Neural progenitor cell (in vitro differentiated cells): ENCODE results near the gene CTIF. TPM values are rescaled to one million over a fixed set of nuclear protein-coding genes. Genes with fewer than 3 reads are reported as not detected.

Source experiments
- DNase-seq: peaks from one replicate; pipeline ENCODE4 v3.0.0-alpha.2; 2016; ENCODE audit warnings: low spot score
- H2AFZ ChIP-seq: fragments of 200-600 bp; sonication (generic); replicated peaks from 2 replicates; pipeline ENCODE4 v1.6.1; 2016; ENCODE audit warnings: antibody characterized with exemption
- H3F3A ChIP-seq: fragments of 200-600 bp; sonication (generic); 2 replicates; pipeline ENCODE4 v1.6.1; 2016; ENCODE audit warnings: antibody characterized with exemption, low read depth
- H3K27ac ChIP-seq: fragments of 200-600 bp; sonication (generic); 2 replicates; pipeline ENCODE4 v1.5.1; 2016; ENCODE audit warnings: mild to moderate bottlenecking
- H3K27me3 ChIP-seq: fragments of 200-600 bp; sonication (generic); 2 replicates; pipeline ENCODE4 v1.6.1; 2016; ENCODE audit warnings: mild to moderate bottlenecking, moderate library complexity
- H3K36me3 ChIP-seq: fragments of 200-600 bp; sonication (generic); 2 replicates; pipeline ENCODE4 v1.5.1; 2016
- H3K4me1 ChIP-seq: fragments of 200-600 bp; sonication (generic); 2 replicates; pipeline ENCODE4 v1.6.1; 2016; ENCODE audit warnings: mixed run types
- H3K4me2 ChIP-seq: fragments of 200-600 bp; sonication (generic); 2 replicates; pipeline ENCODE4 v1.6.1; 2016
- H3K4me3 ChIP-seq: fragments of 200-600 bp; sonication (generic); 2 replicates; pipeline ENCODE4 v1.5.1; 2016
- H3K79me2 ChIP-seq: fragments of 200-600 bp; sonication (generic); 2 replicates; pipeline ENCODE4 v1.6.1; 2016; ENCODE audit warnings: low read depth
- H3K9ac ChIP-seq: fragments of 200-600 bp; sonication (generic); 2 replicates; pipeline ENCODE4 v1.6.1; 2016
- H3K9me3 ChIP-seq: fragments of 200-600 bp; sonication (generic); 2 replicates; pipeline ENCODE4 v1.5.1; 2016; ENCODE audit warnings: low read depth
- H4K20me1 ChIP-seq: fragments of 200-600 bp; sonication (generic); 2 replicates; pipeline ENCODE4 v1.6.1; 2016; ENCODE audit warnings: low read depth
- H3K27ac Mint-ChIP-seq: 3 replicates; pipeline ENCODE4 v1.8.0; 2021; ENCODE audit warnings: mixed read lengths
- H3K27me3 Mint-ChIP-seq: 2 replicates; pipeline ENCODE4 v1.8.0; 2022; ENCODE audit warnings: low read depth, mild to moderate bottlenecking, inconsistent platforms, moderate library complexity, mixed read lengths; ENCODE audit not compliant: insufficient read depth
- H3K36me3 Mint-ChIP-seq: 3 replicates; pipeline ENCODE4 v1.8.0; 2021; ENCODE audit warnings: mixed read lengths
- H3K4me1 Mint-ChIP-seq: 3 replicates; pipeline ENCODE4 v1.8.0; 2021; ENCODE audit warnings: mixed read lengths
- H3K4me3 Mint-ChIP-seq: 3 replicates; pipeline ENCODE4 v1.8.0; 2021; ENCODE audit warnings: mild to moderate bottlenecking, moderate library complexity, mixed read lengths
- H3K9me3 Mint-ChIP-seq: 3 replicates; pipeline ENCODE4 v1.8.0; 2020; ENCODE audit warnings: mixed read lengths
- CTCF ChIP-seq: fragments of 200-600 bp; sonication (generic); IDR thresholded peaks from 2 replicates; pipeline ENCODE4 v1.5.1; 2017; ENCODE audit warnings: antibody characterized with exemption, mild to moderate bottlenecking
- EZH2 ChIP-seq: fragments of 200-600 bp; sonication (generic); IDR thresholded peaks from 2 replicates; pipeline ENCODE4 v1.6.1; 2017; ENCODE audit warnings: antibody characterized with exemption, mild to moderate bottlenecking, moderate library complexity
- EZH2phosphoT487 ChIP-seq: fragments of 200-600 bp; sonication (generic); IDR thresholded peaks from 2 replicates; pipeline ENCODE4 v1.6.1; 2017; ENCODE audit warnings: antibody characterized with exemption
- total RNA-seq: library from RNA; depleted of rRNA; stranded (reverse); fragments of >200 nt; gene quantifications from 2 replicates; pipeline ENCODE4 v1.2.3, GENCODE V29; 2015; ENCODE audit warnings: low replicate concordance

The CTIF gene
- total RNA-seq, 1 donor from 2014 or later = 17.6 TPM

- Histone ChIP-seq H3K27me3 (no peaks in the 10 kb centered on the region), H3K4me2 (no peak overlapping the region), H3K9ac (no peak overlapping the region), H3F3A (no peaks in the 10 kb centered on the region), H3K79me2 (no peaks in the 10 kb centered on the region), H3K4me1 (peaks cover 7% of the 10 kb centered on the region), H4K20me1 (no peaks in the 10 kb centered on the region), H3K9me3 (no peaks in the 10 kb centered on the region), H2AFZ (no peak overlapping the region), H3K4me3 (no peak overlapping the region), H3K36me3 (no peaks in the 10 kb centered on the region), H3K27ac (no peak overlapping the region)
- no peak for TF ChIP-seq CTCF
- no peak for TF ChIP-seq EZH2phosphoT487
- no peak for TF ChIP-seq EZH2
- no peak for DNase-seq
- Mint-ChIP-seq H3K36me3 (no peaks in the 10 kb centered on the region), H3K9me3 (no peaks in the 10 kb centered on the region), H3K4me1 (peaks cover 6% of the 10 kb centered on the region), H3K27ac (no peak overlapping the region), H3K4me3 (no peak overlapping the region), H3K27me3 (peaks cover 3% of the 10 kb centered on the region)
Observed at GRCh38 chr18:48531908-48532307, 6.9 kb upstream of the CTIF start.

- no peaks in the 10 kb centered on the region for H3K9me3 ChIP-seq
- peaks cover 10% of the 10 kb centered on the region for H3K4me1 ChIP-seq
- no peaks in the 10 kb centered on the region for H3K27me3 ChIP-seq
- H3K4me2 ChIP-seq = no peak overlapping the region
- H3K79me2 ChIP-seq = no peaks in the 10 kb centered on the region
- no peak for DNase-seq
- no peaks in the 10 kb centered on the region for H4K20me1 ChIP-seq
- TF ChIP-seq EZH2phosphoT487 = no peak
- TF ChIP-seq EZH2 = no peak
- no peak for TF ChIP-seq CTCF
- H3K4me3 ChIP-seq = no peak overlapping the region
- H3F3A ChIP-seq = peaks cover 5% of the 10 kb centered on the region
- no peak overlapping the region for H3K9ac ChIP-seq
- H3K4me3 Mint-ChIP-seq = no peak overlapping the region
- H3K4me1 Mint-ChIP-seq = peaks cover 9% of the 10 kb centered on the region
- no peaks in the 10 kb centered on the region for H3K36me3 ChIP-seq
- peaks cover 3% of the 10 kb centered on the region for H3K27me3 Mint-ChIP-seq
- H3K27ac ChIP-seq = no peak overlapping the region
- H3K36me3 Mint-ChIP-seq = no peaks in the 10 kb centered on the region
- H2AFZ ChIP-seq = no peak overlapping the region
- no peaks in the 10 kb centered on the region for H3K9me3 Mint-ChIP-seq
- no peak overlapping the region for H3K27ac Mint-ChIP-seq
Observed at GRCh38 chr18:48533340-48534070, 5.3 kb upstream of the CTIF start.

- Histone ChIP-seq H3K4me2 (no peak overlapping the region), H4K20me1 (no peaks in the 10 kb centered on the region), H3F3A (peaks cover 8% of the 10 kb centered on the region)
Observed at GRCh38 chr18:48534364-48534763, 4.5 kb upstream of the CTIF start.

More at GRCh38 chr18:48534364-48534763, 4.5 kb upstream of the CTIF start:
- Mint-ChIP-seq H3K4me1 (peaks cover 8% of the 10 kb centered on the region), H3K27me3 (peaks cover 3% of the 10 kb centered on the region), H3K27ac (no peak overlapping the region), H3K4me3 (no peak overlapping the region), H3K36me3 (no peaks in the 10 kb centered on the region), H3K9me3 (no peaks in the 10 kb centered on the region)
- no peak for DNase-seq
- no peak for TF ChIP-seq EZH2
- TF ChIP-seq EZH2phosphoT487 = no peak
- TF ChIP-seq CTCF = no peak
- Histone ChIP-seq H3K36me3 (no peaks in the 10 kb centered on the region), H3K27ac (no peak overlapping the region), H3K27me3 (no peaks in the 10 kb centered on the region), H3K9ac (no peak overlapping the region), H3K9me3 (no peaks in the 10 kb centered on the region), H3K4me1 (peaks cover 10% of the 10 kb centered on the region), H3K79me2 (no peaks in the 10 kb centered on the region), H2AFZ (no peak overlapping the region), H3K4me3 (no peak overlapping the region)
